ENCODE measurements around the gene AMHR2. TPM values are rescaled to one million over a fixed set of nuclear protein-coding genes. Genes with fewer than 3 reads are reported as not detected.

The AMHR2 gene
- total and polyA plus RNA-seq, 2 experiments from 2014 or later: 0.24 TPM; not detected in 1

GRCh38 chr12:53474077-53474476 lies 50.4 kb downstream of the AMHR2 start:
- H3K4me1 ChIP-seq (ENCODE audit: insufficient read depth): peaks cover 26% of the 10 kb centered on the region
- H3K9me2 ChIP-seq (ENCODE audit: insufficient read depth): no peaks in the 10 kb centered on the region
- TF ChIP-seq EZH2phosphoT487 (IDR thresholded peaks at IDR 0.05; ENCODE audit: unreplicated experiment): no peak
- TF ChIP-seq CREB1 (CRISPR knock-in tag; IDR thresholded peaks at IDR 0.05; ENCODE audit: low read depth): no peak
- DNase-seq (ENCODE audit: low spot score): no peak
- peaks cover 46% of the 10 kb centered on the region for H3K4me1 Mint-ChIP-seq
- H3K4me3 ChIP-seq: no peak overlapping the region
- no peak overlapping the region for H3K27ac Mint-ChIP-seq
- H3K4me2 ChIP-seq: no peak overlapping the region
- peaks cover 64% of the 10 kb centered on the region for H4K20me1 ChIP-seq (replicated peaks; ENCODE audit: insufficient read depth)
- peaks cover 43% of the 10 kb centered on the region for H3F3A ChIP-seq (replicated peaks; ENCODE audit: low read depth)
- H3K27me3 ChIP-seq (ENCODE audit: insufficient read depth): no peaks in the 10 kb centered on the region
- H3K4me3 Mint-ChIP-seq: no peak overlapping the region
- no peak overlapping the region for H2AFZ ChIP-seq
- peaks cover 100% of the 10 kb centered on the region for H3K36me3 Mint-ChIP-seq (ENCODE audit: low read depth)
- peaks cover 4% of the 10 kb centered on the region for H3K27me3 Mint-ChIP-seq (ENCODE audit: insufficient read depth, low read depth, poor library complexity)
- H3K27ac ChIP-seq (ENCODE audit: low read depth): peak overlapping the region; percentile 9
- ATAC-seq: no peak
- no peaks in the 10 kb centered on the region for H3K9me3 Mint-ChIP-seq
- peaks cover 85% of the 10 kb centered on the region for H3K36me3 ChIP-seq (ENCODE audit: insufficient read depth)
- peaks cover 54% of the 10 kb centered on the region for H3K79me2 ChIP-seq (replicated peaks; ENCODE audit: insufficient read depth)

DNA sequence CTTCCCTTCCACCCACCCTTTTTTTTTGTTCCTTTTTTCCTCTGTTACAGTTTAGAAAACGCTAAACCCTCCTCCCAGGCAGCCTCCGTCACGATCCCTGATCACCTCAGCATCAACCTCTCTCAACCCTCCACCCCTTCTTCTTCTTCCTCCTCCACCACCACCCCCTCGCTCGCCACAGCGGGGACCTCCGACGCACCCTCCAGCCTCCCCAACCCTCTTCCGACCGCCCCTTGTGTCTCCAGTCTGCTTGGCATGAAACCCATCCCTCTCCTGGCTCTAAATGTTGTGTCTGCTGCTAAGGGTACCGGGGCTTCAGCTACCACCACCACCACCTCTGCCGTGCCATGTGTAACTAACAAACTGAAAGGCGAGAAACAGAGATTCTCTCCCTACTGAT lies 51.2 kb downstream of the AMHR2 start:
- peaks cover 85% of the 10 kb centered on the region for H3K36me3 ChIP-seq (ENCODE audit: insufficient read depth)
- peak overlapping the region; percentile 9; the same call in 1 of the 2 replicates for H3K27ac ChIP-seq (ENCODE audit: low read depth)
- Mint-ChIP-seq H3K27ac (no peak overlapping the region), H3K27me3 (ENCODE audit: insufficient read depth, low read depth, poor library complexity) (peaks cover 4% of the 10 kb centered on the region), H3K36me3 (ENCODE audit: low read depth) (peaks cover 100% of the 10 kb centered on the region), H3K4me3 (no peak overlapping the region), H3K4me1 (peaks cover 48% of the 10 kb centered on the region), H3K9me3 (no peaks in the 10 kb centered on the region)
- peaks cover 44% of the 10 kb centered on the region for H3F3A ChIP-seq (replicated peaks; ENCODE audit: low read depth)
- DNase-seq (ENCODE audit: low spot score) (no peak), ATAC-seq (no peak)
- no peaks in the 10 kb centered on the region for H3K27me3 ChIP-seq (ENCODE audit: insufficient read depth)
- no peak overlapping the region for H3K4me2 ChIP-seq
- no peak overlapping the region for H3K4me3 ChIP-seq
- H3K4me1 ChIP-seq (ENCODE audit: insufficient read depth): peaks cover 27% of the 10 kb centered on the region
- peaks cover 64% of the 10 kb centered on the region for H4K20me1 ChIP-seq (replicated peaks; ENCODE audit: insufficient read depth)
- H2AFZ ChIP-seq: no peak overlapping the region
- H3K79me2 ChIP-seq (replicated peaks; ENCODE audit: insufficient read depth): peaks cover 53% of the 10 kb centered on the region
- H3K9me2 ChIP-seq (ENCODE audit: insufficient read depth): no peaks in the 10 kb centered on the region
- TF ChIP-seq, protein P1, sequence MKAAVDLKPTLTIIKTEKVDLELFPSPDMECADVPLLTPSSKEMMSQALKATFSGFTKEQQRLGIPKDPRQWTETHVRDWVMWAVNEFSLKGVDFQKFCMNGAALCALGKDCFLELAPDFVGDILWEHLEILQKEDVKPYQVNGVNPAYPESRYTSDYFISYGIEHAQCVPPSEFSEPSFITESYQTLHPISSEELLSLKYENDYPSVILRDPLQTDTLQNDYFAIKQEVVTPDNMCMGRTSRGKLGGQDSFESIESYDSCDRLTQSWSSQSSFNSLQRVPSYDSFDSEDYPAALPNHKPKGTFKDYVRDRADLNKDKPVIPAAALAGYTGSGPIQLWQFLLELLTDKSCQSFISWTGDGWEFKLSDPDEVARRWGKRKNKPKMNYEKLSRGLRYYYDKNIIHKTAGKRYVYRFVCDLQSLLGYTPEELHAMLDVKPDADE (IDR thresholded peaks at IDR 0.05): no peak
- TF ChIP-seq JUNB (IDR thresholded peaks at IDR 0.05; ENCODE audit: unreplicated experiment): no peak
- TF ChIP-seq STAT1 (IDR thresholded peaks at IDR 0.05; ENCODE audit: unreplicated experiment): no peak
- no peak for TF ChIP-seq ZNF462 (CRISPR knock-in tag; IDR thresholded peaks at IDR 0.05)
- TF ChIP-seq POLR2AphosphoS5 (IDR thresholded peaks at IDR 0.05; ENCODE audit: low read depth): no peak
- TF ChIP-seq ZNF114 (CRISPR knock-in tag; IDR thresholded peaks at IDR 0.05): no peak
- no peak for TF ChIP-seq REST (IDR thresholded peaks at IDR 0.05; ENCODE audit: unreplicated experiment)
- TF ChIP-seq NANOG (IDR thresholded peaks at IDR 0.05; ENCODE audit: borderline replicate concordance): no peak
